Dendritic cell treated with granulocyte-macrophage colony-stimulating factor and Interleukin-4, amounts not matched to agents 40 ng/mL and 50 ng/mL, for 4 days (primary cell): ENCODE results near the gene WDR5B.
A peak's percentile ranks its signal among the peaks of the same experiment; 100 is the strongest.

ENCODE experiments used
- H3K27ac Mint-ChIP-seq: one replicate; pipeline ENCODE4 v1.8.0; 2022; ENCODE audit warnings: mild to moderate bottlenecking, mixed read lengths
- H3K27me3 Mint-ChIP-seq: one replicate; pipeline ENCODE4 v1.8.0; 2022; ENCODE audit warnings: mild to moderate bottlenecking, mixed read lengths
- H3K36me3 Mint-ChIP-seq: one replicate; pipeline ENCODE4 v1.8.0; 2022; ENCODE audit warnings: low read depth, mixed read lengths
- H3K4me1 Mint-ChIP-seq: one replicate; pipeline ENCODE4 v1.8.0; 2022; ENCODE audit warnings: low read depth, mixed read lengths
- H3K4me3 Mint-ChIP-seq: one replicate; pipeline ENCODE4 v1.8.0; 2022; ENCODE audit warnings: mild to moderate bottlenecking, moderate library complexity, mixed read lengths
- H3K9me3 Mint-ChIP-seq: one replicate; pipeline ENCODE4 v1.8.0; 2022; ENCODE audit warnings: mixed read lengths
- intact Hi-C: fragments of 100-400 bp; cut with micrococcal nuclease; formaldehyde crosslinking; loops from one replicate; pipeline ENCODE4 v1.15.0; 2022

WDR5B gene

DNA sequence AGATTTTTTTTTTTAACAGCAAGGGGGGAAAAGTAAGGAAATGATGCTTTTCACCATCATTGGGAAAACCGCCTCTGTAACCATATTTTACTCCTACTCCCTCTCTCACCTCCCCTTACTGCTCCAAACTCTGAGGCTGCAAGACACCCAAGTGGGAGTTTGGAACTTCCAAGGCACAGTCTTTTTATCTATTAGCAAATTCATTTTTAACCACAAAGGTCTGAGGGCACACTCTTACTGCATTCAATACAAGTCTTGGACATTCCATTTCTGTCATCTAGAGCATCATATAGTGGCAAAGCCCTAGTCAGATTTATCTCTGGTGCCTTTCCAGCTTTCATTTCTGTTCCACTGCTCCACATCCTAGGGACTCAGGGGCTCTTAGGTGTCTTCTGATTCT, 18.7 kb downstream of the WDR5B start:
- intact Hi-C loops = no loop called here
- H3K4me3 Mint-ChIP-seq = no peak overlapping the region
- H3K4me1 Mint-ChIP-seq = peaks cover 8% of the 10 kb centered on the region
- no peak overlapping the region for H3K27ac Mint-ChIP-seq
- no peaks in the 10 kb centered on the region for H3K9me3 Mint-ChIP-seq
- peaks cover 23% of the 10 kb centered on the region for H3K36me3 Mint-ChIP-seq
- no peaks in the 10 kb centered on the region for H3K27me3 Mint-ChIP-seq

DNA sequence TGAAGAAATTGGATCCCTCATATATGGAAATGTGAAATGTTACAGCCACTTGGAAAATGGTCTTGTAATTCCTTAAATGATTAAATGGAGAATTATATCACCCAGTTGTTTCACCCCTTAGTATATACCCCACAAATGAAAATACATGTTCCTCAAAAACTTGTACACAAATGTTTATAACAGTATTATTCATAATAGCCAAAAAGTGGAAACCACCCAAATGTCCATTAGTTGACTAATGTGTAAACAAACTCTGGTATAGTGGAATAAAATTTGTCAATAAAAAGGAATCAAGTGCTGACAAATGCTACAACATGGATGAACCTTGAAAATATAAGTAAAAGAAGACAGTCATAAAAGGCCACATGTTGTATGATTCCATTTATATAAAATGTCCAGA, 19.4 kb downstream of the WDR5B start:
- Mint-ChIP-seq H3K4me1 (peaks cover 8% of the 10 kb centered on the region), H3K9me3 (no peaks in the 10 kb centered on the region), H3K27me3 (no peaks in the 10 kb centered on the region), H3K36me3 (peaks cover 23% of the 10 kb centered on the region), H3K27ac (no peak overlapping the region), H3K4me3 (no peak overlapping the region)
- intact Hi-C loops = no loop called here

DNA sequence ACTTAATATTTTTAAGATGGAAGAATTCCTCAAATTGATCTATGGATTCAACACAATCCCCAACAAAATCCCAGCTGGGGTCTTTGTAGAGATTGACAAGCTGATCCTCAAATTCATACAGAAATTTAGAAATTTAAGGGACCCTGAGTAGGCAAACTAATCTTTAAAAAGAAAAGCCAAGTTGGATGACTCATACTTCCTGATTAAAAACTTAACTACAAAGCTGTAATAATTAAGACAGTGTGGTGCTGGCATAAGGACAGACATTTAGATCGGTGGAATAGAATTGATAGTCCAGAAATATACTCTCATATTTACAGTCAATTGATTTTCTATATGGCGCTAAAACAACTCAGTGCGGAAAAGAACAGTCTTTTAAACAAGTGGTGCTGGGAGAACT, 20.3 kb downstream of the WDR5B start:
- H3K4me3 Mint-ChIP-seq = no peak overlapping the region
- H3K27me3 Mint-ChIP-seq = no peaks in the 10 kb centered on the region
- H3K27ac Mint-ChIP-seq = no peak overlapping the region
- H3K36me3 Mint-ChIP-seq = peaks cover 23% of the 10 kb centered on the region
- no peaks in the 10 kb centered on the region for H3K9me3 Mint-ChIP-seq
- H3K4me1 Mint-ChIP-seq = peaks cover 8% of the 10 kb centered on the region
- intact Hi-C loops = no loop called here

GRCh38 chr3:122394173-122394572, 21.7 kb downstream of the WDR5B start:
- H3K4me3 Mint-ChIP-seq = no peak overlapping the region
- intact Hi-C loops = loop anchor here (5.0 kb wide), 1 partner anchor 63 kb away; no protein-coding TSS in a partner anchor

DNA sequence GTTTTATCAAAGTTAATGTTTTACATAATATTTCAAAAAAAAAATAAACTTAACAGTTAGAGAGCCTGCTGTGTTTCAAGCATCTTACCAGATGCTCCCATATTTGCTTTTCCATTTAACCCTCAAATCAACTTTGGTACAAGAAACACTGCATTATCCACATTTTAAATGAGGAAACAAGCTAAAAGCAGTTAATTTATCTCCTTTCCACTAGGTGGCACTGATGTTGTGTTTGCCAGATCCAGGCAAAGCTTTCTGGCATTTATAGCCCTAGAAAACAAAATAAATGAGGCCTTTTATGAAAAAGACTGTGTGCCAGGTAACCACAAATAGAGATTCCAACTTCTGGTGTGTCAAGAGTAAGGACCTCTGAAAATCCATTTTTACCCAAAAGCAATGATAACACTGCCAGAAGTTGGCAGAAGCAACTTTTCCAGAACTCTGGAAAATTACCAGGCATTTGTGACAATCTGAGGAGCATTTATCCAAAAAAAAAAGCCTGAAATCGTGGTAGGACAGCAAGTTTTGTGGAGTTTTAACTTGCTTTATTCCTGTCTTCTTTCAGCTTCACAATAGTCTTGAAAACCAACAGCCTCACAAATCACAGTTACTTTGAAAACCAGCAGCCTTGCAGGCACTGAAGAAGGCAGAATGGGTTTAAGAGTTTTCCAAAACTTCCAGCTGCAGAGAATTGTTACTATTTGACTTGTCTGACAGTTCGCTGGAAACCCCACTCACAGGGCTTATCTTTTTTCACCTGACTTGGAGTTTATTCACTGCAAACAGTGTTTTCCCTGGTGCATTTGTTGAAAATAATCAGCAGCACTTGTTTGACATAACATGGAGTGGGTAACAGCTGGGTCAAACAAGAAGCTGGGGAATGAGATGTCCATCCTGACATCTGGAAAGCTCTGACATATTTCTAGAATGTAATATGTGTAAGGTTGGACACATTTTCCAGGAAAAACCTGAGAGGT, 22.7 kb downstream of the WDR5B start:
- intact Hi-C loops = loop anchor here (5.0 kb wide), 1 partner anchor 64 kb away; no protein-coding TSS in a partner anchor
- H3K9me3 Mint-ChIP-seq = no peaks in the 10 kb centered on the region
- no peak overlapping the region for H3K4me3 Mint-ChIP-seq
- H3K36me3 Mint-ChIP-seq = peaks cover 18% of the 10 kb centered on the region
- peaks cover 12% of the 10 kb centered on the region for H3K4me1 Mint-ChIP-seq
- no peak overlapping the region for H3K27ac Mint-ChIP-seq
- H3K27me3 Mint-ChIP-seq = no peaks in the 10 kb centered on the region

More at GRCh38 chr3:122394173-122394572, 21.7 kb downstream of the WDR5B start:
- Mint-ChIP-seq H3K27me3 (no peaks in the 10 kb centered on the region), H3K27ac (no peak overlapping the region), H3K4me1 (peaks cover 8% of the 10 kb centered on the region), H3K36me3 (peaks cover 15% of the 10 kb centered on the region), H3K9me3 (no peaks in the 10 kb centered on the region)

DNA sequence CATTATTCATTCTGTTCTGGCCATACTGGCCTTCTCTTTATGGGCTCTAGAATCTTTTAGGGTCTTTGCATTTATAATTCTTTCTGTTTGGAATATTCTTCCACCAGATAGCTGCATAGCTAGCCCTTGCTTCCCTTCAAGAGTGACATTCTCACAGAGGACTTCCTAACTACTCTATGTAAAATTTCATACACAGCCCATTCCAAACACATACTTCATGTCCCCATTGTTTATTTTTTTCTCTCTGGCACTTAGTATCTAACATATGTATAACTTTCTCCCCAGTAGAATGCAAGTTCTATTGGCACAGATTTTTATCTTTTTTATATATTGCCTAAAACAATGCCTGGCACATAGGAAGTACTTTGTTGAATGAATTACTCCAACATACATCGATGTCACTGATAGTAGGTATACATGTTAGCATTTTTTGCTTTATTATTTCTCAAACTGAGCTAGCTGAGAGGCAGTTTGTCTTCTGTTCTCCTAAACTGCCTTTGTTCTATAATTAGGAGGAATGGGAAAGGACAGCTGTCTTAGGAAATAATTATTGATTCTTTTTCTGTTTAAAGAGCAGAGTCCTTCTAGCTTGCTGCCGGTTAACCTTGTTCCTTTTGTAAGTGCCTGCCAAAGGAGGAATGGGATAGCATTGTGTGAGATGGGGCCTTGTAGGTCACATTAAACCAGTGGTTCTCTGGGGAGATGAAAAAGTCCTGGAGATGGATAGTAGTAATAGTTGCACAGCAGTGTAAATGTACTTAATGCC, 24.0 kb downstream of the WDR5B start:
- Mint-ChIP-seq H3K4me3 (no peak overlapping the region), H3K9me3 (no peaks in the 10 kb centered on the region), H3K4me1 (peaks cover 20% of the 10 kb centered on the region), H3K36me3 (peaks cover 27% of the 10 kb centered on the region), H3K27ac (no peak overlapping the region), H3K27me3 (no peaks in the 10 kb centered on the region)
- intact Hi-C loops = loop anchor here (5.0 kb wide), 1 partner anchor 65 kb away; no protein-coding TSS in a partner anchor

- peaks cover 32% of the 10 kb centered on the region for H3K36me3 Mint-ChIP-seq
- H3K27ac Mint-ChIP-seq = no peak overlapping the region
- H3K9me3 Mint-ChIP-seq = no peaks in the 10 kb centered on the region
- no peaks in the 10 kb centered on the region for H3K27me3 Mint-ChIP-seq
- H3K4me1 Mint-ChIP-seq = peaks cover 20% of the 10 kb centered on the region
- intact Hi-C loops = loop anchor here (5.0 kb wide), 1 partner anchor 67 kb away; no protein-coding TSS in a partner anchor
- H3K4me3 Mint-ChIP-seq = no peak overlapping the region
Measured at GRCh38 chr3:122390665-122391064, 25.2 kb downstream of the WDR5B start.

- Mint-ChIP-seq H3K9me3 (no peaks in the 10 kb centered on the region), H3K4me3 (no peak overlapping the region), H3K27me3 (no peaks in the 10 kb centered on the region), H3K36me3 (peaks cover 32% of the 10 kb centered on the region), H3K27ac (no peak overlapping the region), H3K4me1 (peaks cover 16% of the 10 kb centered on the region)
- intact Hi-C loops = loop anchor here (5.0 to 10.0 kb wide), 2 partner anchors 67 to 285 kb away; no protein-coding TSS in a partner anchor
Measured at GRCh38 chr3:122389892-122390291, 26.0 kb downstream of the WDR5B start.

GRCh38 chr3:122389197-122389596, 26.7 kb downstream of the WDR5B start:
- intact Hi-C loops = loop anchor here (10.0 kb wide), 1 partner anchor 286 kb away; no protein-coding TSS in a partner anchor
- no peaks in the 10 kb centered on the region for H3K9me3 Mint-ChIP-seq
- no peak overlapping the region for H3K27ac Mint-ChIP-seq
- peaks cover 29% of the 10 kb centered on the region for H3K36me3 Mint-ChIP-seq
- peaks cover 19% of the 10 kb centered on the region for H3K4me1 Mint-ChIP-seq
- no peak overlapping the region for H3K4me3 Mint-ChIP-seq
- H3K27me3 Mint-ChIP-seq = no peaks in the 10 kb centered on the region

GRCh38 chr3:122387709-122388108, 28.2 kb downstream of the WDR5B start:
- Mint-ChIP-seq H3K9me3 (no peaks in the 10 kb centered on the region), H3K27me3 (no peaks in the 10 kb centered on the region), H3K4me1 (peaks cover 27% of the 10 kb centered on the region), H3K27ac (no peak overlapping the region), H3K4me3 (no peak overlapping the region), H3K36me3 (peaks cover 29% of the 10 kb centered on the region)
- intact Hi-C loops = loop anchor here (10.0 kb wide), 1 partner anchor 287 kb away; no protein-coding TSS in a partner anchor

- Mint-ChIP-seq H3K4me1 (peaks cover 38% of the 10 kb centered on the region), H3K9me3 (no peaks in the 10 kb centered on the region), H3K27ac (peak within 1 kb of the TSS; percentile 94), H3K4me3 (peak within 1 kb of the TSS; percentile 92), H3K27me3 (no peaks in the 10 kb centered on the region), H3K36me3 (peaks cover 29% of the 10 kb centered on the region)
- intact Hi-C loops = loop anchor here (5.0 to 10.0 kb wide), 3 partner anchors 33 to 291 kb away; partner anchors contain the start of genes KPNA1 and WDR5B
Measured at GRCh38 chr3:122383771-122384697, 31.8 kb downstream of the WDR5B start, which contains the start of gene FAM162A. Gene FAM162A (plus strand): TSS chr3:122384182. CDS start chr3:122384266, 84 bp downstream.

- Mint-ChIP-seq H3K4me3 (peak within 1 kb of the TSS; percentile 92), H3K4me1 (peaks cover 37% of the 10 kb centered on the region), H3K27ac (peak within 1 kb of the TSS; percentile 94), H3K27me3 (no peaks in the 10 kb centered on the region), H3K9me3 (no peaks in the 10 kb centered on the region), H3K36me3 (peaks cover 24% of the 10 kb centered on the region)
- intact Hi-C loops = loop anchor here (5.0 to 10.0 kb wide), 3 partner anchors 34 to 292 kb away; partner anchors contain the start of genes KPNA1 and WDR5B
Measured at GRCh38 chr3:122382888-122383666, 32.8 kb downstream of the WDR5B start, which contains the start of gene MIX23. Gene MIX23 (minus strand): TSS chr3:122383231. CDS start chr3:122383224, 7 bp downstream.
